CD14-positive monocyte (primary cell): Measurements from ENCODE around the gene RNF220. TPM values are rescaled to one million over a fixed set of nuclear protein-coding genes. Genes with fewer than 3 reads are reported as not detected.

Experiments used
- DNase-seq, 3 donors: peaks; one replicate each; pipeline ENCODE4 v3.0.0-alpha.2; 2011 to 2022
- H2AFZ ChIP-seq: 2 replicates; pipeline ENCODE4 v1.6.0; 2012; ENCODE audit warnings: mild to moderate bottlenecking, low read depth, low read length, inconsistent platforms; ENCODE audit not compliant: insufficient read depth, poor library complexity, severe bottlenecking
- H3K27ac ChIP-seq, 2 donors: 1 replicate in 1 of 2; 2 replicates in 1 of 2; pipeline ENCODE4 v1.5.1; 2012 to 2013; ENCODE audit warnings: low read length in 2 of 2, control low read depth in 1 of 2, inconsistent platforms in 1 of 2, low read depth in 1 of 2, mild to moderate bottlenecking in 1 of 2
- H3K27me3 ChIP-seq, 2 donors: one replicate each; pipeline versions ENCODE4 v1.6.0 to v1.6.1; 2011 to 2013; ENCODE audit warnings: low read length in 2 of 2; ENCODE audit not compliant: control insufficient read depth in 2 of 2, insufficient read depth in 2 of 2
- H3K36me3 ChIP-seq, 2 donors: replicated peaks in 1 of 2; 1 replicate in 1 of 2; 2 replicates in 1 of 2; pipeline versions ENCODE4 v1.5.1 to v1.6.1; 2012 to 2013; ENCODE audit warnings: low read length in 2 of 2, control low read depth in 1 of 2, inconsistent platforms in 1 of 2, mild to moderate bottlenecking in 1 of 2; ENCODE audit not compliant: insufficient read depth in 2 of 2, control insufficient read depth in 1 of 2
- H3K4me1 ChIP-seq, 2 donors: 1 replicate in 1 of 2; 2 replicates in 1 of 2; pipeline versions ENCODE4 v1.5.1 to v1.6.1; 2012 to 2013; ENCODE audit warnings: low read length in 2 of 2, control low read depth in 1 of 2, inconsistent platforms in 1 of 2, mild to moderate bottlenecking in 1 of 2, moderate library complexity in 1 of 2; ENCODE audit not compliant: insufficient read depth in 2 of 2, control insufficient read depth in 1 of 2
- H3K4me2 ChIP-seq: replicated peaks from 2 replicates; pipeline ENCODE3; 2012; ENCODE audit warnings: low read length, moderate library complexity, mild to moderate bottlenecking; ENCODE audit not compliant: poor library complexity, severe bottlenecking; ENCODE audit errors: extremely low read depth
- H3K4me3 ChIP-seq, 3 experiments: fragments of 200-600 bp in 1 of 3; sonication (generic) in 1 of 3; replicated peaks in 1 of 3; 1 replicate in 2 of 3; 2 replicates in 1 of 3; pipeline ENCODE4 v1.5.1; 2011 to 2013; ENCODE audit warnings: low read length in 3 of 3, mild to moderate bottlenecking in 3 of 3, control low read depth in 2 of 3, low read depth in 2 of 3, inconsistent platforms in 1 of 3, moderate library complexity in 1 of 3
- H3K79me2 ChIP-seq: 2 replicates; pipeline ENCODE4 v1.6.0; 2012; ENCODE audit warnings: mild to moderate bottlenecking, control low read depth, inconsistent platforms, low read length, moderate library complexity; ENCODE audit not compliant: insufficient read depth
- H3K9ac ChIP-seq: 2 replicates; pipeline ENCODE4 v1.6.0; 2017; ENCODE audit warnings: low read length, mild to moderate bottlenecking; ENCODE audit not compliant: insufficient read depth, poor library complexity, severe bottlenecking
- H3K9me3 ChIP-seq, 2 donors: replicated peaks in 1 of 2; 1 replicate in 1 of 2; 2 replicates in 1 of 2; pipeline versions ENCODE4 v1.5.1 to v1.6.1; 2012 to 2013; ENCODE audit warnings: low read length in 2 of 2, control low read depth in 1 of 2; ENCODE audit not compliant: control insufficient read depth in 1 of 2, insufficient read depth in 1 of 2
- H4K20me1 ChIP-seq: 2 replicates; pipeline ENCODE4 v1.6.0; 2012; ENCODE audit warnings: mild to moderate bottlenecking, low read length, control low read depth, moderate library complexity; ENCODE audit not compliant: insufficient read depth
- H3K27ac Mint-ChIP-seq, 7 donors: one replicate each; pipeline ENCODE4 v1.8.0; 2020; ENCODE audit warnings: mild to moderate bottlenecking in 7 of 7, mixed read lengths in 7 of 7, moderate library complexity in 6 of 7, inconsistent platforms in 2 of 7
- H3K27me3 Mint-ChIP-seq, 3 donors: one replicate each; pipeline ENCODE4 v1.8.0; 2021 to 2022; ENCODE audit warnings: low read depth in 3 of 3, mild to moderate bottlenecking in 3 of 3, mixed read lengths in 3 of 3, moderate library complexity in 3 of 3, inconsistent platforms in 1 of 3
- H3K36me3 Mint-ChIP-seq, 2 donors: one replicate each; pipeline ENCODE4 v1.8.0; 2020; ENCODE audit warnings: mixed read lengths in 2 of 2, inconsistent platforms in 1 of 2, mild to moderate bottlenecking in 1 of 2
- H3K4me1 Mint-ChIP-seq: one replicate; pipeline ENCODE4 v1.8.0; 2020; ENCODE audit warnings: mild to moderate bottlenecking, mixed read lengths
- H3K4me3 Mint-ChIP-seq, 2 donors: one replicate each; pipeline ENCODE4 v1.8.0; 2020; ENCODE audit warnings: mild to moderate bottlenecking in 2 of 2, mixed read lengths in 2 of 2, moderate library complexity in 1 of 2
- H3K9me3 Mint-ChIP-seq, 7 donors: one replicate each; pipeline ENCODE4 v1.8.0; 2020 to 2022; ENCODE audit warnings: mixed read lengths in 7 of 7, mild to moderate bottlenecking in 6 of 7, moderate library complexity in 6 of 7, inconsistent platforms in 2 of 7
- WGBS: methylation state at CpG from one replicate; pipeline ENCODE4 v1.1.5; 2013; ENCODE audit warnings: missing lambda C conversion rate; ENCODE audit not compliant: insufficient coverage; 5-methylcytosine and 5-hydroxymethylcytosine counted together
- intact Hi-C, 2 donors: fragments of 100-400 bp; cut with micrococcal nuclease; formaldehyde crosslinking; loops; one replicate each; pipeline versions ENCODE4 v1.15.0 to v1.15.1; 2023
- polyA plus RNA-seq, 3 donors: library from polyadenylated mRNA; depleted of rRNA in 1 of 3; unstranded in 2 of 3; stranded (reverse) in 1 of 3; fragments of 300-500 nt in 2 of 3; fragments of >200 nt in 1 of 3; fragmentation: Illumina TruSeq in 2 of 3; gene quantifications; 1 replicate in 2 of 3; 2 replicates in 1 of 3; pipeline ENCODE4 v1.2.3, GENCODE V29; 2012 to 2021
- TF ChIP-seq, protein P1 (sequence below): fragments of 200-600 bp; IDR thresholded peaks from one replicate; pipeline ENCODE4 v1.8.0; 2022; ENCODE audit warnings: antibody characterized with exemption, mild to moderate bottlenecking

The RNF220 gene
- polyA plus RNA-seq, 3 donors: 39.4 to 133 (median 49.4) TPM

DNA sequence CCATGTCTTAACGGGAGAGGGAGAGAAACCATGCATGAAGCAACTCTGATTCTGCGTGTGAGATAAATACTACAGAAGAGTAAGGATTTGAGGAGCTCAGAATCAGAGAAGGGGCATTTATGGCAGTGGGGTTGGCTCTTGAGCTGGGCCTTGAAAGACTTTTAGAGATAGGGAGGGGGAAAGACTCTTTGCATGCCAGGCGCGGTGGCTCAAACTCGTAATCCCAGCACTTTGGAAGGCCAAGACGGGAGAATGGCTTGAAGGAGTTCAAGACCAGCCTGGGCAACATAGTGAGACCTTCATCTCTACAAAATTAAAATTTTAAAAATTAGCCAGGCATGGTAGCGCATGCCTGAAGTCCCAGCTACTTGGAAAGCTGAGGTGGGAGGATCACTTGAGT is 270.1 kb downstream of the RNF220 start:
- WGBS: 100% methylated on average over 2 of the region's 7 CpGs

GRCh38 chr1:44676484-44677200 is 271.6 kb downstream of the RNF220 start:
- peaks cover 6% of the 10 kb centered on the region for H4K20me1 ChIP-seq
- peak overlapping the region; percentile 60 for H3K4me2 ChIP-seq
- intact Hi-C loops: loop anchor here in 1 of 2 donors (10.0 kb wide), 1 partner anchor 48 kb away; no protein-coding TSS in a partner anchor
- H3K9ac ChIP-seq: no peak overlapping the region
- no peak overlapping the region for H2AFZ ChIP-seq
- Mint-ChIP-seq H3K9me3 (no peaks in the 10 kb centered on the region), H3K4me1 (peaks cover 39% of the 10 kb centered on the region), H3K27ac (no peak overlapping the region), H3K27me3 (peaks cover 0 to 2% (median 0%) of the 10 kb centered on the region in 3 donors), H3K36me3 (peaks cover 0 to 3% of the 10 kb centered on the region in 2 donors), H3K4me3 (no peak overlapping the region)
- peak; percentile 80 to 95 (median 91) for DNase-seq
- no peaks in the 10 kb centered on the region for H3K36me3 ChIP-seq
- H3K9me3 ChIP-seq: no peaks in the 10 kb centered on the region
- H3K4me1 ChIP-seq: peaks cover 67 to 70% of the 10 kb centered on the region in 2 donors
- TF ChIP-seq, protein P1, sequence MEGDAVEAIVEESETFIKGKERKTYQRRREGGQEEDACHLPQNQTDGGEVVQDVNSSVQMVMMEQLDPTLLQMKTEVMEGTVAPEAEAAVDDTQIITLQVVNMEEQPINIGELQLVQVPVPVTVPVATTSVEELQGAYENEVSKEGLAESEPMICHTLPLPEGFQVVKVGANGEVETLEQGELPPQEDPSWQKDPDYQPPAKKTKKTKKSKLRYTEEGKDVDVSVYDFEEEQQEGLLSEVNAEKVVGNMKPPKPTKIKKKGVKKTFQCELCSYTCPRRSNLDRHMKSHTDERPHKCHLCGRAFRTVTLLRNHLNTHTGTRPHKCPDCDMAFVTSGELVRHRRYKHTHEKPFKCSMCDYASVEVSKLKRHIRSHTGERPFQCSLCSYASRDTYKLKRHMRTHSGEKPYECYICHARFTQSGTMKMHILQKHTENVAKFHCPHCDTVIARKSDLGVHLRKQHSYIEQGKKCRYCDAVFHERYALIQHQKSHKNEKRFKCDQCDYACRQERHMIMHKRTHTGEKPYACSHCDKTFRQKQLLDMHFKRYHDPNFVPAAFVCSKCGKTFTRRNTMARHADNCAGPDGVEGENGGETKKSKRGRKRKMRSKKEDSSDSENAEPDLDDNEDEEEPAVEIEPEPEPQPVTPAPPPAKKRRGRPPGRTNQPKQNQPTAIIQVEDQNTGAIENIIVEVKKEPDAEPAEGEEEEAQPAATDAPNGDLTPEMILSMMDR: no peak
- peak overlapping the region; percentile 73 to 85 for H3K27ac ChIP-seq
- H3K27me3 ChIP-seq: no peaks in the 10 kb centered on the region
- WGBS: 25% methylated on average over 2 of the region's 5 CpGs
- H3K79me2 ChIP-seq: peaks cover 11% of the 10 kb centered on the region
- H3K4me3 ChIP-seq: peak overlapping the region in 1 of 3 experiments; percentile 43

More for the DNA sequence above, 270.1 kb downstream of the RNF220 start:
- Histone ChIP-seq H3K27me3 (no peaks in the 10 kb centered on the region), H3K79me2 (peaks cover 22% of the 10 kb centered on the region), H3K36me3 (no peaks in the 10 kb centered on the region), H3K4me3 (peak overlapping the region in 1 of 3 experiments; percentile 79), H3K9me3 (no peaks in the 10 kb centered on the region), H3K9ac (no peak overlapping the region), H3K4me1 (peaks cover 77 to 80% of the 10 kb centered on the region in 2 donors), H3K27ac (peak overlapping the region; percentile 73 to 87), H2AFZ (no peak overlapping the region), H4K20me1 (peaks cover 6% of the 10 kb centered on the region), H3K4me2 (peak overlapping the region; percentile 83)
- H3K27ac Mint-ChIP-seq: peak overlapping the region in 4 of 7 donors; percentile 91 to 96 (median 94)
- H3K4me1 Mint-ChIP-seq: peaks cover 48% of the 10 kb centered on the region
- TF ChIP-seq, protein P1: no peak
- peaks cover 7% of the 10 kb centered on the region in 2 donors for H3K36me3 Mint-ChIP-seq
- H3K4me3 Mint-ChIP-seq: no peak overlapping the region
- no peaks in the 10 kb centered on the region for H3K9me3 Mint-ChIP-seq
- intact Hi-C loops: loop anchor here in 1 of 2 donors (10.0 kb wide), 1 partner anchor 50 kb away; no protein-coding TSS in a partner anchor
- H3K27me3 Mint-ChIP-seq: peaks cover 0 to 4% (median 2%) of the 10 kb centered on the region in 3 donors
- no peak for DNase-seq
